DMS153 (cell line): ENCODE results near the gene ZNF532.
"Not testable (repeated sequence)": the region's sequence is repeated elsewhere in the genome, so short reads cannot be mapped to it uniquely, and the experiment has no call there.

Source experiments
- DNase-seq: peaks from one replicate; lab custom pipeline; 2025; lab: John Stamatoyannopoulos, UW

The ZNF532 gene

GRCh38 chr18:58864146-58865032, at the start of gene ZNF532:
Gene ZNF532, plus strand, starts transcription at chr18:58864877. CDS start in a region left out here.
- peak; percentile 89 for DNase-seq

- DNase-seq = no peak
Observed at GRCh38 chr18:58819051-58819450, 45.6 kb upstream of the ZNF532 start.

GRCh38 chr18:58820251-58820650, 44.4 kb upstream of the ZNF532 start:
- no peak for DNase-seq

GRCh38 chr18:58822944-58823343, 41.7 kb upstream of the ZNF532 start:
- DNase-seq = no peak

GRCh38 chr18:58823412-58823811, 41.3 kb upstream of the ZNF532 start:
- no peak for DNase-seq

GRCh38 chr18:58826926-58827325, 37.8 kb upstream of the ZNF532 start:
- DNase-seq = not testable (repeated sequence)

- DNase-seq = no peak
Observed at GRCh38 chr18:58827428-58827827, 37.2 kb upstream of the ZNF532 start.

GRCh38 chr18:58827886-58828285, 36.8 kb upstream of the ZNF532 start:
- DNase-seq = no peak

GRCh38 chr18:58828399-58829121, 36.1 kb upstream of the ZNF532 start:
- no peak for DNase-seq

GRCh38 chr18:58829263-58829662, 35.4 kb upstream of the ZNF532 start:
- no peak for DNase-seq

- DNase-seq = not testable (repeated sequence)
Observed at GRCh38 chr18:58829886-58830285, 34.8 kb upstream of the ZNF532 start.

- no peak for DNase-seq
Observed at GRCh38 chr18:58831606-58832005, 33.1 kb upstream of the ZNF532 start.

- no peak for DNase-seq
Observed at GRCh38 chr18:58838165-58838860, 26.4 kb upstream of the ZNF532 start.

GRCh38 chr18:58838946-58839345, 25.7 kb upstream of the ZNF532 start:
- DNase-seq = no peak

GRCh38 chr18:58842978-58843687, 21.5 kb upstream of the ZNF532 start:
- no peak for DNase-seq

- no peak for DNase-seq
Observed at GRCh38 chr18:58843688-58844035, 21.0 kb upstream of the ZNF532 start.

- DNase-seq = no peak
Observed at GRCh38 chr18:58844871-58845270, 19.8 kb upstream of the ZNF532 start.

GRCh38 chr18:58845928-58846724, 18.6 kb upstream of the ZNF532 start:
- DNase-seq = no peak

GRCh38 chr18:58847383-58848071, 17.1 kb upstream of the ZNF532 start:
- no peak for DNase-seq

GRCh38 chr18:58848685-58849084, 16.0 kb upstream of the ZNF532 start:
- no peak for DNase-seq
